DMS 273 (cell line): Measurements from ENCODE around the gene CYSLTR1.
A peak's percentile ranks its signal among the peaks of the same experiment; 100 is the strongest.
"Not testable (repeated sequence)": the region's sequence is repeated elsewhere in the genome, so short reads cannot be mapped to it uniquely, and the experiment has no call there.

Source experiments
- DNase-seq: peaks from one replicate; lab custom pipeline; 2025; ENCODE audit not compliant: unreplicated experiment; lab: John Stamatoyannopoulos, UW

Gene CYSLTR1, protein sequence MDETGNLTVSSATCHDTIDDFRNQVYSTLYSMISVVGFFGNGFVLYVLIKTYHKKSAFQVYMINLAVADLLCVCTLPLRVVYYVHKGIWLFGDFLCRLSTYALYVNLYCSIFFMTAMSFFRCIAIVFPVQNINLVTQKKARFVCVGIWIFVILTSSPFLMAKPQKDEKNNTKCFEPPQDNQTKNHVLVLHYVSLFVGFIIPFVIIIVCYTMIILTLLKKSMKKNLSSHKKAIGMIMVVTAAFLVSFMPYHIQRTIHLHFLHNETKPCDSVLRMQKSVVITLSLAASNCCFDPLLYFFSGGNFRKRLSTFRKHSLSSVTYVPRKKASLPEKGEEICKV

DNA sequence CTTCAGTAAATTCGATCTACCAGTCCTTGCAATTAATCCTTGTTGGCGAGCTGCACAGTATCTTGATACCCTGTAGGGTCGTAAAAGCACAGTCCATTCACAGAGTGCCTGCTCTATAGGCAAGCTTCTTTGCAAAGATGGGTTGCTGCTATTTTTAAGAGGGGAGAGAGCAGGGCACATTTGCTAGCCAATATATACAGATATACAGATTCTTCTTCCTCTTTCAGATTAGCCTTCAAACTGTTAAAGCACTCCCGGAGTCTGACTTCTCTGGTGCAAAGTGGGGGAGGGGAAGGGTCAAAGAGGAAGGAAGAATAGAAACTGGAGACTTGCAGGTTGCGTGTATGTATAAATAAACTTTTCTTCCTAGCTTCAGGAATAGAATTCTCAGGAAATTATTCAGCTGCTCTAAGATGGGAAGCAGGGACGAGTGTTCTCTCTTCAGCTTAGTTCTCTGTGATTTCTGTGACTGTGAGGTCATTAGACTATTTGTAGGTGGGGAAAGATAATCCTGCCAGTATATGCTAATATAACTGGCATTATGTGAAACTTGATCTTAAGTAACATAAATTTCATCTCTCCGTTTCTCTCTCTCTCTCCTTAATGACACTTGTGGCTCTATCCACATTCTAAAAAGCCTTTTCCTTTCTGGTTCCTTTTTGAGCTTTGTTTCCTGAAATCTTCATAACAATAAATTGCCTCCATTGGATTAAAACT, at the start of gene CYSLTR1:
TSS of gene CYSLTR1 (minus strand) at position 242 of the 717 bp plus-strand sequence. CDS start 53,865 bp downstream, outside the sequence.
- DNase-seq: no peak

DNA sequence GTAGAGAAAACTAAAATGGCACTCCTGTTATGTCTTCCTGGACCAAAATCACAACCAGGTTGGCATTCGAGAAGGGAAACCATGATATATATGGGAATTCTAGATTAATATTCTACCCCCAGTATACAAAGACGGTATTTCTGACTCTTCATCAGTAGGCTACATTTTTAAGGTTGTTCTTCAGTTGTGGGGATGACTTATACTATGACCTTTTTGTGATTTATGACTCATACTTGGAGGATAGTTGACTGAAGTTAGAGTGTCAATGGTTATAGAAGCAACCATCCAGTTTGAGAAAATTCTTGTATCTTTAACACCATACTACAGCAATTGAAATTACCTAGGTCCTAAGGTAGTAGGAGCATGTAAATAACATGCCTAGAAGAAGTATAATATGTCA, 49.8 kb upstream of the CYSLTR1 start:
- no peak for DNase-seq

DNA sequence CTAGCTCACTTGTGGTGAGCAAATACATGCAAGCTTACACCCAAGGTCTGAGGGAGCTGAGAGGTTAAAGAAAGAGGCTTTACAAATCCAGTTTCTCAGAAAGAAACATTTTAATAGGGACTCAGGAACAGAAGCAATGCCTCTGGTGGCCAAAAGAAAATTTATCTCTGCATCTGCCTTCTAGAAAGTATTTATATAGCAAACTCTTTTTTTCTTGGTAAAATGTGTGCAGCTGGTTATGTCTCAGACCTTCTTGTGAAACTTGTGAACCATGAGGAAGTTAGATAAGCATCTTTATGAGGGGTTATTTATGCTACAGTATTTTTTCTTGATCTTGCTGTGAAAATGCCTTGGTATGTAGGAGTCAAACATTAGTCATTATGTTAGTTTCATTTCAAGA, 48.5 kb upstream of the CYSLTR1 start:
- DNase-seq: peak; percentile 4

DNA sequence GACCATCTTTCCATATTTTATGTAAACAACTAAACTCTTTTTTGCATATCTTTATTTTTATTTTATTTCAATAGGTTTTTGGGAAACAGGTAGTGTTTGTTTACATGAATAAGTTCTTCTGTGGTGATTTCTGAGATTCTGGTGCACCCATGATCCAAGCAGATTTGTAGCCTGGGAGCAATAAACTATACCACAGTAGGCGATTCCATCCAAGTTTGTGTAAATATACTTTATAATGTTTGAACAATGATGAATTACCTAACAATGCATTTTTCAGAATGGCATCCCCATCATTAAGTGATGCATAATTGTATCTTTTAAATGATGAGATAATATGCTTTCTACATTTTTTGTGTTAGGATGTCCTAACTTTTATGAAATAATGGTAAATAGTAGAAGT, 39.2 kb upstream of the CYSLTR1 start:
- DNase-seq: no peak

DNA sequence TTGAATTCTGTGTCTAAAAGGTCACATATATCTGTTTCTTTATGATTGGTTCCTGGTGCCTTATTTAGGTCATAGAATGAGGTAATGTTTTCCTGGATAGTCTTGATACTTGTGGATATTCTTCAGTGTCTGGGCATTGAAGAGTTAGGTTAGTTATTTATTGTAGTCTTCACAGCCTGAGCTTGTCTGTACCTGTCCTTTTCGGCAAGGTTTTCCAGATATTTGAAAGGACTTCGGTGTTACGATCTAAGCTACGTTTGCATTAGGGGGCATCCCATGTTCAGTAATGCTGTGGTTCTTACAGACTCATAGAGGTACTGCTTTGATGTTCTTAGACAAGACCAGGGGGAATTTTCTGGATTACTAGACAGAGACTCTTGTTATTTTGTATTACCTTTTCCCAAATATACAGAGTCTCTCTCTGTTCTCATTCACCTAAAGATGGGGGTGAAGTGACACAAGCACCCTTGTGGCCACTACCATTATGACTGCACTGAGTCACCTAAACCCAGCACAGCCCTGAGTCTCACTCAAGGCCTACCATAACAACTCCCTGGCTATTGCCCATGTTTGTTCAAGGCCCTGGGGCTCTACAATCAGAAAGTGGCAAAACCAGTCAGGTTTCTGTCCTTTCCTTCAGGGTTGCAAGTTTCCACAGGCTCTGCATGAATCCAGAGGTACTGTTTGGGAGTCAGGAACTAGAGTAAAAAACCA, 30.1 kb upstream of the CYSLTR1 start:
- no peak for DNase-seq

DNA sequence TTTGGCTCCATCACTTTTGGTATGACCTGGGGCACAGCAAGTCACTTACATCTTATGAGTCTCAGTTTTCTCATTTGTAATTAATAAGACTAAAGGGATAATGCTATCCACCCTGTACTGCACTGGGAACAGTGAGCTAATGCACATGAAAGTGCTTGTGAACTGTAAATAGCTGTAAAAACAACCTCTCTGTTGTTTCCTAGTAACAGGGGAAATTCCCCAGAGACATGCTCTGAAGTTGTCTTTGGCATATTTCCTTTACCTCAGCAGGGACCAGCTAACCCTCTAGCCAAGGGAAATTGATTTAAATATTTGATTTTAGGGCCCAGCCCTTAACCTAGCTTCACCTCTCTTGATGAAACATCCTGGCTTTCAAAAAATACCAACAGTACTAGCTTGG, 6.1 kb upstream of the CYSLTR1 start:
- DNase-seq: no peak

DNA sequence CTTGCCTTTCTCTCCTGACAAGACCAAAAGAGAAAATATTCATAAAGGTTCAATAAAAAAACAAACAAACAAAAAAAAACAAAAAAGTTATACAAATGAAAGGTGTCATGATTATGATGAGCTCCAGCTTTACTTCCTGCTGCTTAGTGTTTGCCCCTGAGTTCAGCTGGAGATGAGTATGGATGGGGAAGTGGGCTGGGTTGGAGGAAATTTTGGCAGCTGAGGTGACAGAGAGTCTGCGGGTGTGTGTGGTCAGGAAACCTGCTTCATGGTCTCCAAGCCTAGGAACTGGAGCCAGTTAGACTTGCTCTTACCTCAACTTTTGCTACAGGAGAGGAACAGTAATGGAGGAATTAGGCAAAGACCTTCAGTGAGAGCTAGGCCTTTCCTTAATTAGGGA, 4.3 kb upstream of the CYSLTR1 start:
- DNase-seq: no peak

DNA sequence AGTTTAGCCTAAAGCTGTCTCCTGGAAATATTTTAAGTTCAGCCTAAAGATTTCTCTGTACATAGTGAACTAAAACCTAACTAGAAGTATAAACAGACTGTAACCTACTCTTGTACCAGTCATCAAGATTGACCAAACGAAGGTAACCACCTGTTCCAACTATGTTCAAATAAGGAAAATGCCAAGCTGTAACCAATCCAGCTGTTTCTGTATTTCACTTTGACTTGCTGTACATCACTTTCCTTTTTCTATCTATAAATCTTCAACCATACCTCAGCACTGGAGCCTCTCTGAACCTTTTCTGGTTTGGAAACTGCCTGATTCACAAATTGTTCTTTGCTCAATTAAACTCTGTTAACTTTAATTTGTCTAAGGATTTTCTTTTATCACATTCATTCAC, 3.1 kb upstream of the CYSLTR1 start:
- no peak for DNase-seq

DNA sequence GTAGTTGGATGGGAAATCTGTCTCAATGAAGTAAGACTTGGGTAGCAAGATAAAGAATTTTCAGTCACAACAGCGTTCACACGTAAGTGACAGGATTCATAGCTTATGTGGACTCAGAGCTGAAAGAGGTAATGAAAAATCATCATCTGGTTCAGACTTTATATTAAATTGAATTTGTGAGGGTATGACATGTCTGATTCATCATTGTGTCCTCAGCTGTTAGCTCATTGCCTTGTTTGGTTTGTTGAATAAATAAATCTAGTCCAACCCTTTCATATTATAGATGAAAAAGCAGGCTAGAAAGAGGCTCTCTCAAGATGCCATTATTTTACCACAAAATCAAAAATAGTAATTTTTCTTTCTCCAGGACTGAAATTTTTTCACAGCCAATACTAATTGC, 2.7 kb upstream of the CYSLTR1 start:
- DNase-seq: no peak

DNA sequence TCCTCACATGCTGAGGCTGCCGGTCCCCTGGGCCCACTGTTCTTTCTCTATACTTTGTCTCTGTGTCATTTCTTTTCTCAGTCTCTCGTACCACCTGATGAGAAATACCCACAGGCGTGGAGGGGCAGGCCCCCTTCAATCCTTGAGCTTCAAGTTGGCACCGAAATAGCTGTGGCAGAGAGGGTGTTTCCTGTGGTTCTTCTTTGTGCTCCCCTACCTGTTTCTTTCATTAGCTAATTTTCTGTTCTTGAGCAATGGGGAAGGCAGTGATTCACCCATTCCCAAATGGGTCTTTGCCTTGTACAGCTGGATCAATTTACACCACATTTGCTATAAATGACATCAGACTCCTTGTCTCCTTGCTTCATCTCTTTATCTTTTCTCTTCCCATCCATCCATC, 2.1 kb upstream of the CYSLTR1 start:
- no peak for DNase-seq

DNA sequence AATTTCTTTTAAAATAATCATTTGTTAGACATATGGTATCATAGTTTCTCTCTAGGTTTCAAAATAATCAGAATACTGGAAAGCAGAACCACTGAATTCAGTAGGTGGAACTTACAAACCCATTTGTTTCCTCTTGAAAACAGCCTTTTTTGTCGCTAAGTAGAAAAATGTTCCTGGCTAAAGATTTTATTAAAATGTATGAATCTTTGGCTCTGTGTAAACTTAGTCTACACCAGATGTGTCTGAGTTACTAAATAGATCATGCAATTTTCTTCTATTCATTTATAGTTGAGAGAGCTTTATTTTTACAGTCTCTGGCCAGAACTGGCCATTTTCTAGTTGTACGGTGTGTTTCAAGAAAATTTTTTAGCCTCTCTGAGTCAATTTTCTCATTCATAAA, 1.0 kb downstream of the CYSLTR1 start:
- DNase-seq: no peak

DNA sequence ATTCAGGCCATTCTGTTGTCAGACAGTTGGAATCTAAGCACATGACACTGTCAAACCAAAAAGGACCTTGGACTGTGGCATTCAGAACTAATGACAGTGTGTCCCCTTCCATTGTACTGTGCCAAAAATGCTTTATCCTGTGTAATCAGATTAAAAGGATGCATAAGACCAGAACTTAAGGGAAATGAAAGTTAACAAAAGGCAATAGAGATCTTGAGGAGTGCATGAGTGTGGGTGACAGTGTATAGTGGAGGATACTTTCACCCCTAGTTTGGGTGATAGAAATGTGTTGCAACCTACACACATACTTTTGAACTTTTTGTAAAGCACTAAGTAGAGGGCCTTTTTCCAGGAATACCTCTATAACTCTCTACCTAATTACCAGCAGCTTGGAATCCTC, 4.5 kb downstream of the CYSLTR1 start:
- DNase-seq: no peak

DNA sequence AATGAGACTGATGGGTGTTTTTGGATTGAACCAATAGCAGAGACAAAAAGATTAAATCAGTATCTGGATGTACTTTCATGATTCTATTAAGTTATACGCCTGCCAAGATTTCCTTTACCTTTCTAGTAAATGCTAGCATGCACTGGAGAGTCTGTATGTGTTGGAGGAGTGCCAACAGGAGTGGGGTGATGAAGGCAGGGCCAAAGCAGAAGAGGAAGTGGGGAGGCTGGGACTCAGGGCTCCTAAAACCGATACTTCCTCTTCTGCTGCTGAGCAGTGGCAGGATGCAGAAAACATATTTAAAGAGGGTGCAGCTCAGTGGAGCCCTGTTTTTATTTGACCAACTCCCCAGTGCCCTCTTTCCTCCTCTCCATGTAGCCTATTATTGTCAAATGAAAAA, 5.6 kb downstream of the CYSLTR1 start:
- DNase-seq: no peak

DNA sequence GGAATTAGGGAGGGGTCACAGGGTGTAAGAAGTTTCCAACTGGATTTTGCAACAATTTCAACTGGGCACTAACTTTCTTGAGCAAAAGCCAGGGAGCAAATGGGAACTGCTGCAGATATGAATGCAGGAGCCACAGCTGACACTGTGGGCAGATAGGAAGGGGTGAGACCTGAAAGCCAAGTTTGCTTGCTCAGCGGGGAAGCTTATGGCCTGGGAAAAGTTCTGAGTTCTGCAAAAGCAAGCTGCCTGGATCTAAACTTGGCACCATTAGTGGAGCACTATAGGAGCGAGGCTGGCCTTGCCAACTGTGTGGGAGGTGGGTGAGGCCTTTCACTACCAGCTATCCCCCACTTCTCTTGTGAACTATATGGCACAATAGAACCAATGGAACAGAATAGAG, 11.1 kb downstream of the CYSLTR1 start:
- no peak for DNase-seq

DNA sequence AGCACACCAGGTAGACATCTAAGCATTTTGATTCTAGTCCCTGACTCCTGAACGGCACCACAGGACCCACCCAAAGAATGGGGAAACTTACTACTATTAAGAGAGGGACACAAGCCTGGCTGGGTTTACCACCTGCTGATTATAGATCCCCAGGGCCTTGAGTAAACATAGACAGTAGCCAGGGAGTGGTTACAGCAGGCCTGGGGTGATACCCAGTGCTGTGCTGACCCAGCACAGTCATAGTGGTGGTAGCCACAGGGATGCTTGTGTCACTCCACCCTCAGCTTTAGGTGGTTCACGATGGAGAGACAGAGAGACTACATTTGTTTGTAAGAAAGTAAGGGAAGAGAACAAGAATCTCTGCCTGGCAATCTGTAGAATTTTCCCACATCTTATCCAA, 11.7 kb downstream of the CYSLTR1 start:
- no peak for DNase-seq

DNA sequence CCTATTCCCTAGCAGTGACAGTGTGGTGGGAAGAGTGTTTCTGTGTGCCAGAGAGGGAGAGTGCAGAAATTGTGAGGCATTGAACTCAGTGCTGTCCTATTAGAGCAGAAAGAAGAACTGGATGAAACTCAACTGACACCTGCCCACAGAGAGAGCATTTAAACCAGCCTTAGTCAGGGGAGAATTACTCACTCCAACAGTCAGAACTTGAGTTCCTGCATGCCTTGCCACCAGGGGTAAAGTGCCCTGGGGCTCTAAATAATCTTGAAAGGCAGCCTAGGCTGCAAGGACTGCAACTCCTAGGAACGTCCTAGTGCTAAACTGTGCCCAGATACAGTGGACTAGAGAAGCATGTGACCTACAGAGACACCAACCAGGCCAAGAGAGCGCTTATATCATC, 12.8 kb downstream of the CYSLTR1 start:
- no peak for DNase-seq

DNA sequence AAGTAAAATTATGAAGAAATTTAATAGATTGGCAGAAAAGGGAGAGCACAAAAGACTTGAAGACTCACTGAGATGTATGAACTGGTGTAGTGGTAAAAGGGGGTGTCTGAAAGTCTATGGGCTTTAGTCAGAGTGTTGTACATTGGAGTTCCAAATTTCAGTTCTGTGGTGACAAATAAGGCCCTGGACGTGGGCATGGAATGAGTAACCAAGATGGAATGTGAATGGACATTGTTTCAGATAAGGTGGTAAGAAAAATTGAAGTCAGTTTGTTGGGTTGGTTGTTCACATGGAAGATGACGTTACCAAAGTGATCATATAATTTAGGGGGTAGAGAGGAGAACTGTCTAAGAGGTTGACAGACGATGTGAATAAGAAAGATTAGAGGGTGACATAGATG, 13.9 kb downstream of the CYSLTR1 start:
- no peak for DNase-seq

DNA sequence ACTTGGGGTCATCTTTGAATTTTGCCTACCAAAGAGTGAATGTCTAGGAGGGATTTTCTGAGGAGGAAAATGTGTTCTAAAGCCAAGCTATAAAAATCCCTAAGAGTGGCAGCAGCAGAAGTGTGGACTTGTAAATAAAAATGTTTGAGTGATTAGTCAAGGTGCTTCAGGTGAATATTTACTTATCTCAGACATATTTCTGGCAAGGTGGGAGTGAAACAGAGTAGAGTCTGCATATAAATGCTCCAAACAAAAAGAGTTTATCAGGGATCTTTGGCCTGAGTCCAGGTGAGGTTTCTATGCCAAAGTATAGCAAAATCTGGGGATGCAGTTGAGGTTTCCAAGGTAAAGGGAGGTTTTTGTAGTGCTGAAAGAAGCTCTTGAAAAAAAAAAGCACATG, 19.7 kb downstream of the CYSLTR1 start:
- DNase-seq: no peak

DNA sequence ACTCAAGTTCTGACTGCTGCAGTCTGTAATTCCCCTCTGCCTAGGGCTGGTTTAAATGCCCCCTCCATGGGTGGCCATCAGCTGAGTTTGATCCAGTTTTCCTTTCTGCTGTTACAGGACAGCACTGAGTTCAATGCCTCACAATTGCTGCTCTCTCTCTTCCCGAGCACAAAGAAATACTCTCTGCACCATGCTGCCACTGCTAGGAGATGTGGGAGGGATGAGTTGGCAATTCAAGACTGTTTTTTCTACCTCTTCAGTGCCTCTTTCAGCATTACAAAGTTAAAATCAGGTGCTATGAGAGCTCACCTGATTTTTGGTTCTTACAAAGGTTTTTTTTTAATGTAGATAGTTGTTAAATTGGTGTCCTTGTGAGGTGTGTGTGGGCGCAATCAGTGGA, 24.3 kb downstream of the CYSLTR1 start:
- no peak for DNase-seq

DNA sequence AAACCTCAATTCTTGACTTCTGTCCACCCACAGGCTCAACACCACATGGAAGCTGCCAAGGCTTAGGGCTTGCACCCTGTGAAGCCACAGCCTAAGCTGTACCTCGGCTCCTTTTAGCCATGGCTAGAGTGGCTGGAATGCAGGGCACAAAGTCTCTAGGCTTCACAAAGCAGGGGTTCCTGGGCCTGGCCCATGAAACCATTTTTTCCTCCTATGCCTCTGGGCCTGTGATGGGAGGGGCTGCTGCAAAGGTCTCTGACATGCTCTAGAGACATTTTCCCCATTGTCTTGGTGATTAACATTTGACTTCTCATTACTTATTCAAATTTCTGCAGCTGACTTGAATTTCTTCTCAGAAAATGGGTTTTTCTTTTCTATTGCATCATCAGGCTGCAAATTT, 26.5 kb downstream of the CYSLTR1 start:
- DNase-seq: not testable (repeated sequence)

DNA sequence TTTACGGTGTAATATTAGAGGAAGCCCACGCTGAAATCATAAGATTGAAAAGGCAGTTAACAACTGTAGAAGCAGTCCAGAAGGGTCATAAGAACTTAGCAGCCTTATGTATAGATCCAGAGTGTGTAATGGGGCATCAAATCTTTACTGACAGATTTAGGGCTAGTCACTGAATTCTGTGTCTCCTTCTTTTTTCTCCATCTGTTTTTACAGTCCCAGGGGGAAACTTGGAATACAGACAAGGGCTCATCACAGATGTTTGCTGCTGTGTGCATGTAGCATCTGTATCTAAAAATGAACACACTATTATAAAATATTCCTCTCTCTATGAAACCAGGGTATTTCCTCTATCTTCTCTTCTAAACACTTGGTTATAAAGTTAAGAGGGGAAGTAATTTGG, 43.9 kb downstream of the CYSLTR1 start:
- no peak for DNase-seq

DNA sequence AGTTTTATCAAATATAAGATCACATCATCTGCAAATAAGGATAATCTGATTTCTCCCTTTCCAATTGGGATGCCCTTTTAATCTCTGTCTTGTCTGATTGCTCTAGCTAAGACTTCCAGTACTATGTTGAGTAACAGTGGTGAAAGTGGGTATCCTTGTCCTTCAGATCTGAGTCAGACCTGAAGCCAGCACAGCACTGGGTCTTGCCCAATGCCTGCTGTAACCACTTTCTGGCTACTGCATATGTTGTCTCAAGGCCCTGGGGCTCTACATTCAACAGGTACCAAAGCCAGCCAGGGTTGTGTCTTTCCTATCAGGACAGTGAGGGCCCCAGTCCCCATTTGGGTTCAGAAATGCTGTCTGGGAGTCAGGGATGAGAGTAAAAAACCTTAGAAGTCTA, 90.3 kb downstream of the CYSLTR1 start:
- DNase-seq: no peak
